ENCODE data around the gene CACNB2.

Gene CACNB2

GRCh38 chr10:18549105-18549504, 408.9 kb downstream of the CACNB2 start:
- H3K9me3 ChIP-seq = no peaks in the 10 kb centered on the region
- H3K4me3 ChIP-seq (ENCODE audit: low read depth in 1 of 2, low read length in 1 of 2) = no peak overlapping the region
- no peak for TF ChIP-seq CTCF (IDR thresholded peaks at IDR 0.05)
- H3K36me3 ChIP-seq = peaks cover 18% of the 10 kb centered on the region
- H3K27ac ChIP-seq = no peak overlapping the region
- no peaks in the 10 kb centered on the region for H3K4me1 ChIP-seq (ENCODE audit: control insufficient read depth in 1 of 2, insufficient read depth in 1 of 2, low read depth in 1 of 2, low read length in 1 of 2)
- no peaks in the 10 kb centered on the region for H3K27me3 ChIP-seq

GRCh38 chr10:18551473-18551872, 411.2 kb downstream of the CACNB2 start:
- H3K9me3 ChIP-seq = no peaks in the 10 kb centered on the region
- no peak overlapping the region for H3K27ac ChIP-seq
- no peaks in the 10 kb centered on the region for H3K4me1 ChIP-seq (ENCODE audit: control insufficient read depth in 1 of 2, insufficient read depth in 1 of 2, low read depth in 1 of 2, low read length in 1 of 2)
- TF ChIP-seq CTCF (IDR thresholded peaks at IDR 0.05) = no peak
- H3K36me3 ChIP-seq = peaks cover 5% of the 10 kb centered on the region
- no peak overlapping the region for H3K4me3 ChIP-seq (ENCODE audit: low read depth in 1 of 2, low read length in 1 of 2)
- H3K27me3 ChIP-seq = no peaks in the 10 kb centered on the region

- TF ChIP-seq CTCF (IDR thresholded peaks at IDR 0.05) = no peak
- H3K4me3 ChIP-seq (ENCODE audit: low read depth in 1 of 2, low read length in 1 of 2) = no peak overlapping the region
- H3K9me3 ChIP-seq = no peaks in the 10 kb centered on the region
- no peaks in the 10 kb centered on the region for H3K27me3 ChIP-seq
- H3K4me1 ChIP-seq (ENCODE audit: control insufficient read depth in 1 of 2, insufficient read depth in 1 of 2, low read depth in 1 of 2, low read length in 1 of 2) = no peaks in the 10 kb centered on the region
- H3K36me3 ChIP-seq = peaks cover 4% of the 10 kb centered on the region
- no peak overlapping the region for H3K27ac ChIP-seq
Observed at GRCh38 chr10:18554479-18554878, 414.3 kb downstream of the CACNB2 start.

GRCh38 chr10:18556522-18557147, 416.4 kb downstream of the CACNB2 start:
- no peak overlapping the region for H3K27ac ChIP-seq
- no peak for TF ChIP-seq CTCF (IDR thresholded peaks at IDR 0.05)
- no peaks in the 10 kb centered on the region for H3K27me3 ChIP-seq
- no peaks in the 10 kb centered on the region for H3K9me3 ChIP-seq
- no peak overlapping the region for H3K4me3 ChIP-seq (ENCODE audit: low read depth in 1 of 2, low read length in 1 of 2)
- no peaks in the 10 kb centered on the region for H3K36me3 ChIP-seq
- no peaks in the 10 kb centered on the region for H3K4me1 ChIP-seq (ENCODE audit: control insufficient read depth in 1 of 2, insufficient read depth in 1 of 2, low read depth in 1 of 2, low read length in 1 of 2)

GRCh38 chr10:18557960-18558359, 417.7 kb downstream of the CACNB2 start:
- H3K4me1 ChIP-seq (ENCODE audit: control insufficient read depth in 1 of 2, insufficient read depth in 1 of 2, low read depth in 1 of 2, low read length in 1 of 2) = no peaks in the 10 kb centered on the region
- H3K9me3 ChIP-seq = no peaks in the 10 kb centered on the region
- no peaks in the 10 kb centered on the region for H3K36me3 ChIP-seq
- no peaks in the 10 kb centered on the region for H3K27me3 ChIP-seq
- H3K27ac ChIP-seq = no peak overlapping the region
- no peak for TF ChIP-seq CTCF (IDR thresholded peaks at IDR 0.05)
- no peak overlapping the region for H3K4me3 ChIP-seq (ENCODE audit: low read depth in 1 of 2, low read length in 1 of 2)
